ENCODE data around the gene ELAVL3.

ELAVL3 gene

GRCh38 chr19:11480715-11481533, at the start of gene ELAVL3:
ELAVL3 (minus strand) TSS chr19:11481046; CDS start chr19:11480608, 438 bp downstream.
- no peak within 1 kb of the TSS for H3K4me3 ChIP-seq (ENCODE audit: control insufficient read depth, low read depth, low read length)
- no peak for TF ChIP-seq CTCF (IDR thresholded peaks at IDR 0.05; ENCODE audit: control insufficient read depth, insufficient read depth, low read depth, low read length, missing control alignments)
- DNase-seq (ENCODE audit: low read depth), result no peak

GRCh38 chr19:11530432-11530831, 49.6 kb upstream of the ELAVL3 start:
- DNase-seq (ENCODE audit: low read depth), result no peak
- peak; percentile 19 for TF ChIP-seq CTCF (IDR thresholded peaks at IDR 0.05; ENCODE audit: control insufficient read depth, insufficient read depth, low read depth, low read length, missing control alignments)
- no peak overlapping the region for H3K4me3 ChIP-seq (ENCODE audit: control insufficient read depth, low read depth, low read length)

GRCh38 chr19:11528551-11529341, 47.9 kb upstream of the ELAVL3 start, which contains the start of gene ECSIT:
ECSIT (minus strand) TSS chr19:11529134; CDS start chr19:11519170, 9,964 bp downstream.
- TF ChIP-seq CTCF (IDR thresholded peaks at IDR 0.05; ENCODE audit: control insufficient read depth, insufficient read depth, low read depth, low read length, missing control alignments), result no peak
- DNase-seq (ENCODE audit: low read depth), result peak; percentile 92
- H3K4me3 ChIP-seq (ENCODE audit: control insufficient read depth, low read depth, low read length), result peak within 1 kb of the TSS; percentile 81

GRCh38 chr19:11519138-11519537, 38.3 kb upstream of the ELAVL3 start:
- no peak overlapping the region for H3K4me3 ChIP-seq (ENCODE audit: control insufficient read depth, low read depth, low read length)
- no peak for DNase-seq (ENCODE audit: low read depth)
- no peak for TF ChIP-seq CTCF (IDR thresholded peaks at IDR 0.05; ENCODE audit: control insufficient read depth, insufficient read depth, low read depth, low read length, missing control alignments)

- H3K4me3 ChIP-seq (ENCODE audit: control insufficient read depth, low read depth, low read length), result no peak overlapping the region
- DNase-seq (ENCODE audit: low read depth), result no peak
- TF ChIP-seq CTCF (IDR thresholded peaks at IDR 0.05; ENCODE audit: control insufficient read depth, insufficient read depth, low read depth, low read length, missing control alignments), result no peak
Measured at GRCh38 chr19:11513946-11514345, 33.1 kb upstream of the ELAVL3 start.

DNA sequence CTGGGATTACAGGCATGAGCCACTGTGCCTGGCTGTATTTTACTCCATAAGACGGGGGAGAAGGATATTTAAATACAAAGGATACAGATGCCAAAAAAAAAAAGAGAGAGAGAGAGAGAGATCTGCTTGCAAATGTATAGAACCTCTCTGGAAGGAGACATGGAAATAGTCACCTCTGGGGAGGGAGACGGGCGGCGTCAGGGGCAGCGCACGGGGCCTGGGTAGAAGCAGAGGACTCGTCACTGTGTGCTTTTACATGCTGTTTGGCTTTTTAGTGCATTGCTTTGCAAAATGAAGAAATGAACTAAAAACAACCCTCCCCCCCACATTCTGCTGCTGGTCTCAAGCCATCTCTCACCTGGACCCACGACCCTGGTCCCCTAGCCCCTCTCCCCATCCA, 29.6 kb upstream of the ELAVL3 start:
- no peak for DNase-seq (ENCODE audit: low read depth)
- H3K4me3 ChIP-seq (ENCODE audit: control insufficient read depth, low read depth, low read length), result no peak overlapping the region
- TF ChIP-seq CTCF (IDR thresholded peaks at IDR 0.05; ENCODE audit: control insufficient read depth, insufficient read depth, low read depth, low read length, missing control alignments), result no peak

All from AG09309 (cell line).